KMS-11 (cell line): ENCODE results near the gene ARL8B.

Source experiments
- H2AFZ ChIP-seq: fragments of 200-600 bp; sonication (generic); 2 replicates; pipeline ENCODE4 v1.6.1; 2016; ENCODE audit warnings: antibody characterized with exemption, mixed run types, low read depth
- H3K27ac ChIP-seq: fragments of 200-600 bp; sonication (generic); 2 replicates; pipeline ENCODE4 v1.6.1; 2016; ENCODE audit warnings: mild to moderate bottlenecking, mixed run types
- H3K27me3 ChIP-seq: fragments of 200-600 bp; sonication (generic); 2 replicates; pipeline ENCODE4 v1.6.1; 2017; ENCODE audit warnings: mild to moderate bottlenecking, low read depth, mixed run types, moderate library complexity; ENCODE audit not compliant: insufficient read depth
- H3K36me3 ChIP-seq: fragments of 200-600 bp; sonication (generic); 2 replicates; pipeline ENCODE4 v1.6.1; 2017; ENCODE audit warnings: mild to moderate bottlenecking, mixed run types; ENCODE audit not compliant: insufficient read depth
- H3K4me1 ChIP-seq: fragments of 200-600 bp; sonication (generic); 2 replicates; pipeline ENCODE4 v1.6.1; 2016; ENCODE audit warnings: mild to moderate bottlenecking, low read depth, mixed run types; ENCODE audit not compliant: poor library complexity, severe bottlenecking
- H3K4me2 ChIP-seq: fragments of 200-600 bp; sonication (generic); 2 replicates; pipeline ENCODE4 v1.7.0; 2016; ENCODE audit warnings: mild to moderate bottlenecking, mixed run types
- H3K4me3 ChIP-seq: fragments of 200-600 bp; sonication (generic); IDR thresholded peaks from 2 replicates; pipeline ENCODE4 v1.6.1; 2017; ENCODE audit warnings: low read depth, low read length, mixed read lengths; ENCODE audit not compliant: insufficient read depth
- H3K79me2 ChIP-seq: fragments of 200-600 bp; sonication (generic); 2 replicates; pipeline ENCODE4 v1.6.1; 2016; ENCODE audit warnings: low read depth, mixed run types; ENCODE audit not compliant: insufficient read depth
- H3K9ac ChIP-seq: fragments of 200-600 bp; sonication (generic); 2 replicates; pipeline ENCODE4 v1.6.1; 2016; ENCODE audit warnings: mild to moderate bottlenecking, mixed run types
- H4K20me1 ChIP-seq: fragments of 200-600 bp; sonication (generic); 2 replicates; pipeline ENCODE4 v1.6.1; 2016; ENCODE audit warnings: mild to moderate bottlenecking, mixed run types; ENCODE audit not compliant: insufficient read depth
- TF ChIP-seq, protein P1 (sequence below): fragments of 200-600 bp; sonication (generic); conservative IDR thresholded peaks from 2 replicates; pipeline ENCODE4 v1.6.1; 2017; ENCODE audit warnings: low read depth, mild to moderate bottlenecking, antibody characterized with exemption, low read length, moderate library complexity, mixed read lengths

Gene ARL8B

GRCh38 chr3:5096336-5097008 lies 25.6 kb upstream of the ARL8B start:
- Histone ChIP-seq H2AFZ (no peak overlapping the region), H4K20me1 (no peaks in the 10 kb centered on the region), H3K36me3 (no peaks in the 10 kb centered on the region), H3K27ac (no peak overlapping the region), H3K4me3 (no peak overlapping the region), H3K4me1 (no peaks in the 10 kb centered on the region), H3K4me2 (no peak overlapping the region), H3K79me2 (no peaks in the 10 kb centered on the region), H3K27me3 (no peaks in the 10 kb centered on the region), H3K9ac (no peak overlapping the region)
- TF ChIP-seq, protein P1, sequence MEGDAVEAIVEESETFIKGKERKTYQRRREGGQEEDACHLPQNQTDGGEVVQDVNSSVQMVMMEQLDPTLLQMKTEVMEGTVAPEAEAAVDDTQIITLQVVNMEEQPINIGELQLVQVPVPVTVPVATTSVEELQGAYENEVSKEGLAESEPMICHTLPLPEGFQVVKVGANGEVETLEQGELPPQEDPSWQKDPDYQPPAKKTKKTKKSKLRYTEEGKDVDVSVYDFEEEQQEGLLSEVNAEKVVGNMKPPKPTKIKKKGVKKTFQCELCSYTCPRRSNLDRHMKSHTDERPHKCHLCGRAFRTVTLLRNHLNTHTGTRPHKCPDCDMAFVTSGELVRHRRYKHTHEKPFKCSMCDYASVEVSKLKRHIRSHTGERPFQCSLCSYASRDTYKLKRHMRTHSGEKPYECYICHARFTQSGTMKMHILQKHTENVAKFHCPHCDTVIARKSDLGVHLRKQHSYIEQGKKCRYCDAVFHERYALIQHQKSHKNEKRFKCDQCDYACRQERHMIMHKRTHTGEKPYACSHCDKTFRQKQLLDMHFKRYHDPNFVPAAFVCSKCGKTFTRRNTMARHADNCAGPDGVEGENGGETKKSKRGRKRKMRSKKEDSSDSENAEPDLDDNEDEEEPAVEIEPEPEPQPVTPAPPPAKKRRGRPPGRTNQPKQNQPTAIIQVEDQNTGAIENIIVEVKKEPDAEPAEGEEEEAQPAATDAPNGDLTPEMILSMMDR = no peak

GRCh38 chr3:5098346-5098745 lies 23.7 kb upstream of the ARL8B start:
- Histone ChIP-seq H3K9ac (no peak overlapping the region), H4K20me1 (no peaks in the 10 kb centered on the region), H2AFZ (no peak overlapping the region), H3K79me2 (no peaks in the 10 kb centered on the region), H3K4me2 (no peak overlapping the region), H3K36me3 (no peaks in the 10 kb centered on the region), H3K4me1 (no peaks in the 10 kb centered on the region), H3K27me3 (no peaks in the 10 kb centered on the region), H3K4me3 (no peak overlapping the region), H3K27ac (no peak overlapping the region)
- TF ChIP-seq, protein P1 = no peak

DNA sequence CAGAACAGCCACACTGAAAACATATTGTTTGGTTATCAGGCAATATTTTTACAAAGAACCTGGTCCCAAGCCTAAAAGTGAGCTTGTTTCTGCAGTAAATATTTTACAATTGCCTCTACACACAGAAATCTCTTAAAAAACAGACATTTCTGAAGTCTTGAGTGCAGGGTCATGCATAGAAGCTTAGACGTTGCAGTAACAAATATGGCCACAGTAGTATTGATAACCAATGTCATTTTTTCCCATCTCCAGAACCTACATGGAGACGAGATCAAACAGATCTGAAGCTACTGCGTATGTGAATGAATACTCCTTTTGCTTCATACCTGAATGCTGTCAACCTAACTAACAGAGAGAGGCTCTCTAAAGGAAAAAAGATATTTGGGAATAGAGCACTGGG lies 19.6 kb upstream of the ARL8B start:
- Histone ChIP-seq H3K4me1 (no peaks in the 10 kb centered on the region), H3K36me3 (no peaks in the 10 kb centered on the region), H3K4me3 (no peak overlapping the region), H3K9ac (no peak overlapping the region), H3K4me2 (no peak overlapping the region), H3K79me2 (no peaks in the 10 kb centered on the region), H3K27me3 (no peaks in the 10 kb centered on the region), H2AFZ (no peak overlapping the region), H3K27ac (no peak overlapping the region), H4K20me1 (no peaks in the 10 kb centered on the region)
- TF ChIP-seq, protein P1 = no peak

DNA sequence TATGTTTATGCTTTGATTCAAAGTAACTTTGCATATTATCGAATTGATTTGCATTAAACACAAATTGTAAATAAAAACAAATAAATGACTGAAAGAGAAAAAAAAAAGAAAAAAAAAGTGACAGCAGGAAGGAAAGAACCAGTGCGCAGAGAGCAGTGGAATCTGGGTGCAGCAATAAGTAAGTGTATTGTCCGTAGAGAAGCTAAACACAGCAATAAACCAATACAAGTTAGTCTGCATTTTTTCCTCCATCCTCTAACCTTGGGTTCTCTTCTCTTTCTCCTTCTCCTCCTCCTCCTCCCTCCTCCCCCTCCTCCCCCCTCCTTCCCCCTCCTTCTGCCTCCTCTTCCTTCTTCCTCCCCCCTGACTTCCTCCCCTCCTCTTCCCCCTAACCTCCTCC lies 18.3 kb upstream of the ARL8B start:
- no peak overlapping the region for H3K9ac ChIP-seq
- H3K79me2 ChIP-seq = no peaks in the 10 kb centered on the region
- no peak overlapping the region for H3K4me3 ChIP-seq
- no peaks in the 10 kb centered on the region for H3K27me3 ChIP-seq
- TF ChIP-seq, protein P1 = no peak
- no peak overlapping the region for H2AFZ ChIP-seq
- no peaks in the 10 kb centered on the region for H4K20me1 ChIP-seq
- H3K4me1 ChIP-seq = no peaks in the 10 kb centered on the region
- no peaks in the 10 kb centered on the region for H3K36me3 ChIP-seq
- H3K4me2 ChIP-seq = no peak overlapping the region
- no peak overlapping the region for H3K27ac ChIP-seq
